MM.1S (cell line): ENCODE measurements around the gene EPHX1.
"Not testable (repeated sequence)": the region's sequence is repeated elsewhere in the genome, so short reads cannot be mapped to it uniquely, and the experiment has no call there.

Source experiments
- EZH2 ChIP-seq: fragments of 300-600 bp; sonication (generic); optimal IDR thresholded peaks from 2 replicates; pipeline ENCODE3; 2017; ENCODE audit warnings: low read depth, mild to moderate bottlenecking, antibody characterized with exemption, low read length, mixed read lengths
- EZH2phosphoT487 ChIP-seq: fragments of 300-600 bp; sonication (generic); IDR thresholded peaks from 2 replicates; pipeline ENCODE4 v1.6.1; 2018; ENCODE audit warnings: antibody characterized with exemption, low read length
- TF ChIP-seq, protein P1 (sequence below): fragments of 300-600 bp; sonication (generic); IDR thresholded peaks from 2 replicates; pipeline ENCODE4 v1.5.1; 2016; ENCODE audit warnings: antibody characterized with exemption, low read length, mixed read lengths

- TF ChIP-seq, protein P1, sequence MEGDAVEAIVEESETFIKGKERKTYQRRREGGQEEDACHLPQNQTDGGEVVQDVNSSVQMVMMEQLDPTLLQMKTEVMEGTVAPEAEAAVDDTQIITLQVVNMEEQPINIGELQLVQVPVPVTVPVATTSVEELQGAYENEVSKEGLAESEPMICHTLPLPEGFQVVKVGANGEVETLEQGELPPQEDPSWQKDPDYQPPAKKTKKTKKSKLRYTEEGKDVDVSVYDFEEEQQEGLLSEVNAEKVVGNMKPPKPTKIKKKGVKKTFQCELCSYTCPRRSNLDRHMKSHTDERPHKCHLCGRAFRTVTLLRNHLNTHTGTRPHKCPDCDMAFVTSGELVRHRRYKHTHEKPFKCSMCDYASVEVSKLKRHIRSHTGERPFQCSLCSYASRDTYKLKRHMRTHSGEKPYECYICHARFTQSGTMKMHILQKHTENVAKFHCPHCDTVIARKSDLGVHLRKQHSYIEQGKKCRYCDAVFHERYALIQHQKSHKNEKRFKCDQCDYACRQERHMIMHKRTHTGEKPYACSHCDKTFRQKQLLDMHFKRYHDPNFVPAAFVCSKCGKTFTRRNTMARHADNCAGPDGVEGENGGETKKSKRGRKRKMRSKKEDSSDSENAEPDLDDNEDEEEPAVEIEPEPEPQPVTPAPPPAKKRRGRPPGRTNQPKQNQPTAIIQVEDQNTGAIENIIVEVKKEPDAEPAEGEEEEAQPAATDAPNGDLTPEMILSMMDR = not testable (repeated sequence)
- not testable (repeated sequence) for TF ChIP-seq EZH2, EZH2phosphoT487
Measured at GRCh38 chr1:225815090-225815489, 5.2 kb downstream of the EPHX1 start.
